PC-3 (cell line): Measurements from ENCODE around the gene MRPS10.

Experiments
- CTCF ChIP-seq: fragments of 300-600 bp; sonication (generic); conservative IDR thresholded peaks from 2 replicates; pipeline ENCODE4 v1.5.1; 2017; ENCODE audit warnings: antibody characterized with exemption, low read depth, mild to moderate bottlenecking, low read length
- EZH2 ChIP-seq: fragments of 300-600 bp; sonication (generic); IDR thresholded peaks from one replicate; pipeline ENCODE4 v1.6.1; 2017; ENCODE audit warnings: antibody characterized with exemption, mild to moderate bottlenecking, low read length; ENCODE audit not compliant: unreplicated experiment

- TF ChIP-seq CTCF, result no peak
- TF ChIP-seq EZH2, result no peak
Measured at GRCh38 chr6:42195415-42195814, 22.2 kb downstream of the MRPS10 start.
